HFFc6 (cell line): Measurements from ENCODE around the gene EPHB1. TPM values are rescaled to one million over a fixed set of nuclear protein-coding genes. Genes with fewer than 3 reads are reported as not detected.
"Not testable (repeated sequence)": the region's sequence is repeated elsewhere in the genome, so short reads cannot be mapped to it uniquely, and the experiment has no call there.

ENCODE experiments used
- DNase-seq: peaks from one replicate; pipeline ENCODE4 v3.0.0-alpha.2; 2018
- H3K27ac Mint-ChIP-seq: 2 replicates; pipeline ENCODE4 v1.8.0; 2020; ENCODE audit warnings: mild to moderate bottlenecking, mixed read lengths
- H3K27me3 Mint-ChIP-seq: 2 replicates; pipeline ENCODE4 v1.8.0; 2021; ENCODE audit warnings: mild to moderate bottlenecking, moderate library complexity, mixed read lengths; ENCODE audit not compliant: insufficient read depth
- H3K36me3 Mint-ChIP-seq: 2 replicates; pipeline ENCODE4 v1.8.0; 2021; ENCODE audit warnings: low read depth, mixed read lengths
- H3K4me1 Mint-ChIP-seq: 2 replicates; pipeline ENCODE4 v1.8.0; 2020; ENCODE audit warnings: low read depth, mixed read lengths
- H3K4me3 Mint-ChIP-seq: 2 replicates; pipeline ENCODE4 v1.8.0; 2020; ENCODE audit warnings: mild to moderate bottlenecking, moderate library complexity, mixed read lengths
- H3K9me3 Mint-ChIP-seq: 2 replicates; pipeline ENCODE4 v1.8.0; 2020; ENCODE audit warnings: mild to moderate bottlenecking, mixed read lengths
- total RNA-seq, 6 experiments: library from RNA; stranded (reverse); fragmentation: NEBNext Ultra II Directional; extraction: Animal tissue kit (Norgen Biotek cat#: 25700); gene quantifications; 2 replicates in 1 of 6; 3 replicates in 5 of 6; pipeline ENCODE4 v1.2.3, GENCODE V29; 2021
- TF ChIP-seq, protein P1 (sequence below): fragments of 200-600 bp; sonication (generic); IDR thresholded peaks from 2 replicates; pipeline ENCODE4 v1.5.0; 2021; ENCODE audit warnings: antibody characterized with exemption, mild to moderate bottlenecking

The EPHB1 gene
- total RNA-seq, 6 experiments from 2014 or later: 0.88 to 2.6 (median 1.0) TPM

DNA sequence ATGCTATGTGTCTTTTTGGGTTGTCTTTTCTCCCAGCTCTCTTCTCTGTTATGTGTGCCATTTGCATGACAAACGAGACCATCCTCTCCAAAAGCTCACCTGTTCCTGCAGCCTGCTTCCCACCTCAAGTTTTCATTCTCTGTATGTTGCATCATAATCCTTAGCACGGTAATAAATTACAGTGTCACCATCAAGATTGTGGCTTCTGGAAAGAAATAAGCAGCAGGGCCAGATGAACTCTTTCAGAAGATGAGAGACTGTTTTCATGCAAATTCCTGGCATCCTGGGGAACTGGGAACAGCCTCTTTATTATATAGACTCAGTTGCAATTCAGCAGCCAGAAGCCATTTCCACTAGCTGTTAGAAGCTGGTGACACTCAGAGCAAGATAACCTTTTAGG is 436.7 kb downstream of the EPHB1 start:
- no peak overlapping the region for H3K4me3 Mint-ChIP-seq
- H3K9me3 Mint-ChIP-seq: peaks cover 13% of the 10 kb centered on the region
- TF ChIP-seq, protein P1, sequence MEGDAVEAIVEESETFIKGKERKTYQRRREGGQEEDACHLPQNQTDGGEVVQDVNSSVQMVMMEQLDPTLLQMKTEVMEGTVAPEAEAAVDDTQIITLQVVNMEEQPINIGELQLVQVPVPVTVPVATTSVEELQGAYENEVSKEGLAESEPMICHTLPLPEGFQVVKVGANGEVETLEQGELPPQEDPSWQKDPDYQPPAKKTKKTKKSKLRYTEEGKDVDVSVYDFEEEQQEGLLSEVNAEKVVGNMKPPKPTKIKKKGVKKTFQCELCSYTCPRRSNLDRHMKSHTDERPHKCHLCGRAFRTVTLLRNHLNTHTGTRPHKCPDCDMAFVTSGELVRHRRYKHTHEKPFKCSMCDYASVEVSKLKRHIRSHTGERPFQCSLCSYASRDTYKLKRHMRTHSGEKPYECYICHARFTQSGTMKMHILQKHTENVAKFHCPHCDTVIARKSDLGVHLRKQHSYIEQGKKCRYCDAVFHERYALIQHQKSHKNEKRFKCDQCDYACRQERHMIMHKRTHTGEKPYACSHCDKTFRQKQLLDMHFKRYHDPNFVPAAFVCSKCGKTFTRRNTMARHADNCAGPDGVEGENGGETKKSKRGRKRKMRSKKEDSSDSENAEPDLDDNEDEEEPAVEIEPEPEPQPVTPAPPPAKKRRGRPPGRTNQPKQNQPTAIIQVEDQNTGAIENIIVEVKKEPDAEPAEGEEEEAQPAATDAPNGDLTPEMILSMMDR: no peak
- no peaks in the 10 kb centered on the region for H3K4me1 Mint-ChIP-seq
- H3K27me3 Mint-ChIP-seq: no peaks in the 10 kb centered on the region
- no peak for DNase-seq
- H3K36me3 Mint-ChIP-seq: no peaks in the 10 kb centered on the region
- H3K27ac Mint-ChIP-seq: no peak overlapping the region

DNA sequence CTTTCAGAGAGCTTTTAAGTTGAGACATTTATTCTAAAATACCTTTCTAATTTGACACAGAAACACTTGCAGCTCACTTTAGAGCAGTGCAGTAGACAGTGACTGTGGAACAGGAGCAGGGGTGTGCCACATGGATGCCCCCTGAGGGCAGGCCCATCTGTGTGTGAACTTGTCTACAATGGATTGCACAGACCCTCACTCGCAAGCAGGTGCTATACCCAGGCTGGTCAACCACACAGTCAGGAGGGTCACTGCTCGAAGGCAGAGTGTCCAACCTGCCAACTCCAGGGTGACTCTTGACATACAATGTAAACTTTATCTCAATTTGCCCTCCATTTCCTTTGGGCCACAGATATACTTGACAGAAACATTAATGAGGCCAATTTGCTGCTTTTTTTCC is 437.2 kb downstream of the EPHB1 start:
- no peaks in the 10 kb centered on the region for H3K27me3 Mint-ChIP-seq
- H3K9me3 Mint-ChIP-seq: peaks cover 13% of the 10 kb centered on the region
- TF ChIP-seq, protein P1: no peak
- DNase-seq: no peak
- no peaks in the 10 kb centered on the region for H3K4me1 Mint-ChIP-seq
- no peak overlapping the region for H3K27ac Mint-ChIP-seq
- no peak overlapping the region for H3K4me3 Mint-ChIP-seq
- H3K36me3 Mint-ChIP-seq: no peaks in the 10 kb centered on the region

DNA sequence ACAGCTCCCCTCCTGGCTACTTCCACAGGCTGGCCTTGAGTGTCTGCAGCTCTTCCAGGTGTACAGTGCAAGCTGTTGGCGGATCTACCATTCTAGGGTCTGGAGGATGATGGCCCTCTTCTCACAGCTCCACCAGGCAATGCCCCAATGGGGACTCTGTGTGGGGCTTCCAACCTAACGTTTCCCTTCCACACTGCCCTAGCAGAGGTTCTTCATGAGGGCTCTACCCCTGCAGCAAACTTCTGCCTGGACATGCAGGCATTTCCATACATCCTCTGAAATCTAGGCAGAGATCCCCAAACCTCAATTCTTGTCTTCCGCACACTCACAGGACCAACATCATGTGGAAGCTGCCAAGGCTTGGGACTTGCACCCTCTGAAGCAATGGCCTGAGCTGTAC is 438.4 kb downstream of the EPHB1 start:
- H3K9me3 Mint-ChIP-seq: peaks cover 13% of the 10 kb centered on the region
- not testable (repeated sequence) for H3K27me3 Mint-ChIP-seq, H3K4me3 Mint-ChIP-seq, H3K4me1 Mint-ChIP-seq, DNase-seq, H3K36me3 Mint-ChIP-seq, H3K27ac Mint-ChIP-seq

DNA sequence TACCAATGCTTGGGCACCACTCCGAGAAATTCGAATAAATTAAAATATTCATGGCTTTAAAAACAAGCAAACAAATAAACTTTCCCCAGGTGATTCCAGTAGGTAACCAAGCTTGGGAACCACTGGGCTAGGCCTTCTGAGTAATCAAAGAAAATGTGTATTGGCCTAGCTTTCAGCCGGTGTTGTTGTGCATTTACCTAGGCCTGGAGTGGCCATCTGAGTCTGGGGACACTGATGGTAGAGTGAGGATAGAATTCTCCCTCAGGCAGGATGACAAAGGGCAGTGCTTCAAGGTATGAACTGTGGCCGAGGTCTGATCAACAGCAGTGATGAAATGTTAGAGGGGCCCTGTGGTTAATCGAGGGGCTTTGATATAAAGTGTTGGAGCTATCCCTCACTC is 440.5 kb downstream of the EPHB1 start:
- peaks cover 2% of the 10 kb centered on the region; the same call in 1 of the 2 replicates for H3K27me3 Mint-ChIP-seq
- H3K27ac Mint-ChIP-seq: no peak overlapping the region
- no peak for DNase-seq
- no peaks in the 10 kb centered on the region for H3K36me3 Mint-ChIP-seq
- no peaks in the 10 kb centered on the region for H3K4me1 Mint-ChIP-seq
- H3K9me3 Mint-ChIP-seq: peaks cover 13% of the 10 kb centered on the region
- H3K4me3 Mint-ChIP-seq: no peak overlapping the region
- TF ChIP-seq, protein P1: no peak

DNA sequence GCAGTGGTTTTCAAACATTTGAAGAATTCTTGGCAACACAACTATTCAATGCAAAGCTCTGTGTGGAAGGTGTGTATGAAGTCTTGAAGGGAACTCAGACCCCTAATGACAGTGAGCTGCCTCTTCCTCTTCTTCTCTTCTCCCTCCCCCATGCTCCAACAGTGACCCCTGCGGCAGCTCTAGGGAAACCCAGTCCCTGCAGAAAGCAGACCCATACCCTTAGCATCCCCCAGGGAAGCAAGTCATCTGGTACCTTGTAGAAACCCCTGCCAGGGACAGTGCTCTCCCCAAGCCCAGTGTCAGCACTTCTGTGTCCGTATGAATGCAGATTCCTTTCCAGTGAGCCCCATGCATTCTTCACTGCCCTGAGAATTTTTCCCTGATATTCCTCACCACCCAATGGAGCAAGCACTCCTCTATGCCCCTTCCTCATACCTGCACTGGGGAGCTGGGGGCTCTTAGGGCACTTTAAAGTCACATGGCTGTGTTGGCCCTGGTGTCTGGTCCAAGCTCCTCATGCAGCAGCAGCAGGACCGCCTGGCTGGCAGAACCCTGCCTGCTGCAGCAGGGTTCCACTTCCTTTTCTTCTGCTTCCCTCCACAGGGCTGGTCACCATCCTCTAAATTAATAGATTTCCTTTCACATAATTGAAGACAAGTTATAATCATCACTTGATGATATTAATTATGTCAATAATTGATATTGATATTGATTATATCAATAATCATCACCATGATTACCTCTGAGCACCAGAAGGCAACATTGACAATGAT is 442.5 kb downstream of the EPHB1 start:
- DNase-seq: no peak
- Mint-ChIP-seq H3K9me3 (peaks cover 4% of the 10 kb centered on the region; the same call in 1 of the 2 replicates), H3K27me3 (peaks cover 2% of the 10 kb centered on the region; the same call in 1 of the 2 replicates), H3K4me3 (no peak overlapping the region), H3K36me3 (no peaks in the 10 kb centered on the region), H3K27ac (no peak overlapping the region), H3K4me1 (no peaks in the 10 kb centered on the region)
- TF ChIP-seq, protein P1: no peak

DNA sequence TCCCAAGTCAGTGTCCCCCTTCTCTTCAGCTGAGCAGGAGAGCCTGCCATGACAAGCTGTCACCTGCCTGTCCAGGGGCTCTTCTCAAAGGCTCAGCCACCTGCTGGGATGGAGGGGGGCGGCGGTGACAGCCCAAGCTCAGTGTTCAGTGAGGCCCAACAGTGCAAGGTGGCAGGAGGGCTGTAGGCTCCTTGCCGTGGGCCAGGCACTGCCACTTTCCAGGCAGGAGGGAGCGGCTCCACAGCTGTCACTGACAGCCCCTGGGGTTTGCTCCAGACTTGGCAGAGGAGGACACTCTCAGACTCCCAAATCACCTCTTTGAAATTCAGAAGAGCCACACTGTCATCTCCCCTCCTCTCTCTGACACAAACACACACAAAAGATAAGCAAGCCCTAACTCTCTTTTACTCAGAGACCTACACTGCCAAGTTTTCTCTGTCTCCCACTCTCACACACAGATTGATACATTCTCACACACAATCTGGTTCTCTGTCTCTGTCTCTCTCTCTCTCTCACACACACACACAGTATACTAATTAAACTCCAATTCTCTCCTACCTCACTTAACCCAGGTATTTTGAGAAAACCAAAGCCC is 443.3 kb downstream of the EPHB1 start:
- TF ChIP-seq, protein P1: no peak
- Mint-ChIP-seq H3K27ac (no peak overlapping the region), H3K4me3 (no peak overlapping the region), H3K9me3 (peaks cover 3% of the 10 kb centered on the region; the same call in 1 of the 2 replicates), H3K36me3 (no peaks in the 10 kb centered on the region), H3K4me1 (no peaks in the 10 kb centered on the region), H3K27me3 (peaks cover 2% of the 10 kb centered on the region; the same call in 1 of the 2 replicates)
- no peak for DNase-seq
